ENCODE measurements around the gene HECW1. TPM values are rescaled to one million over a fixed set of nuclear protein-coding genes. Genes with fewer than 3 reads are reported as not detected.

The HECW1 gene
- total and polyA plus RNA-seq, 2 of the 8 experiments (the other 6 are each of a cell fraction or from before 2014, with no cell fraction given), result 2.9 to 12.7 TPM

GRCh38 chr7:43337811-43338210 lies 225.4 kb downstream of the HECW1 start (continued):
- TF ChIP-seq RXRA (IDR thresholded peaks at IDR 0.05; ENCODE audit: insufficient read depth, low read depth, low read length) (no peak), EZH2 (IDR thresholded peaks at IDR 0.05; ENCODE audit: low read depth, low read length, severe bottlenecking) (no peak), POLR2AphosphoS5 (IDR thresholded peaks at IDR 0.05; ENCODE audit: low read depth, low read length) (no peak), CREB1 (IDR thresholded peaks at IDR 0.05) (no peak), SRF (IDR thresholded peaks at IDR 0.05; ENCODE audit: low read depth, low read length) (no peak), SP2 (IDR thresholded peaks at IDR 0.05; ENCODE audit: low read length) (no peak), CTCF (IDR thresholded peaks at IDR 0.05; ENCODE audit: control extremely low read depth in 1 of 3, insufficient read depth in 1 of 3, low read depth in 1 of 3, low read length in 3 of 3) (no peak)

Measured in H1 (cell line).